ENCODE measurements around the gene ZDHHC17.

ZDHHC17 gene

DNA sequence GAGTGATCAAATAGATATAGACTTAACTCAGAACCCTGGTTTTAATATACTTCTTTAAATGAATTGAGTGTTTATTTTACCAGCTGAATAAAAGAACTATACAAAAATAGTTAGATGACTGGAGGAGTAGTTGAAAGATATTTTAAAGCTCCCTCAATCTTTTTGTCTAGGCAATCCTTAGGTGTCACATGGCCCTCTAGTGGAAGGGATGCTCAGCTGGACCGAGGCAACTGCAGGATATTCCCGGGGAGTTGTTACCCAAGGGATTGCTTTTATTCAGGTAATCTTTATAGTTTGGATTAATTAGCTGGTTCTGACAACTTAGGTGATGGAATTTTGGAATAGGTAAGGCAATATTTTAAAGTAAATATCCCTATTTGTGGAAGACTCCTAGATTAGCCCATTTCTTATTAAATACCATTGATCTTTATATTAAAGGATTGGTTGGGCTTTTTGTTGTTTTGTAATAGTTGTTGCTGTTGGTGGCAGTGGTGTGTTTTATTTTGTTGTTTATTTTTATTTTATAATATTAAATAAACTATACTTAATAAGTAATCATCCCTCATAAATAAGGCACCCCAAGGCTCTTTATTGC lies 57.1 kb downstream of the ZDHHC17 start:
- DNase-seq (ENCODE audit: low read depth): no peak

DNA sequence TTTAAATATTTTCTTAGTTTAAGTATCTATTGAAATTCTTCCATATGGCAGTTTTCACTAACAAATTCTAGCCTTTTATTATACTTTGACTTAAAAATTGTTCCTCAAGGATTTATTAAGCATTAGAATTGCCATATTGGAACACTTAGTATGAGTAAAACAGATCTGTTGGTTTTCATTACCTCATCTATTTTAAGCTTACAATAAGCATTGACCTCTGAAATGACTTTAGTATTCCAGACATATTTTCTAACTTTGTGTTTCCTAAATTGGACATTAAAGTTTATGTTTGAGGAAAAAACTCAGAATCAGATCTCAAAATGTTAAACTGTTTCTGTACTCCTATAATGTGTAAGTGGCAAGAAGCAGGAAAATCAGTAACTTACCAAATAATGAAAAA lies 66.5 kb downstream of the ZDHHC17 start:
- DNase-seq (ENCODE audit: low read depth): no peak

GRCh38 chr12:76836633-76837032 lies 72.7 kb downstream of the ZDHHC17 start:
- no peak for DNase-seq (ENCODE audit: low read depth)

DNA sequence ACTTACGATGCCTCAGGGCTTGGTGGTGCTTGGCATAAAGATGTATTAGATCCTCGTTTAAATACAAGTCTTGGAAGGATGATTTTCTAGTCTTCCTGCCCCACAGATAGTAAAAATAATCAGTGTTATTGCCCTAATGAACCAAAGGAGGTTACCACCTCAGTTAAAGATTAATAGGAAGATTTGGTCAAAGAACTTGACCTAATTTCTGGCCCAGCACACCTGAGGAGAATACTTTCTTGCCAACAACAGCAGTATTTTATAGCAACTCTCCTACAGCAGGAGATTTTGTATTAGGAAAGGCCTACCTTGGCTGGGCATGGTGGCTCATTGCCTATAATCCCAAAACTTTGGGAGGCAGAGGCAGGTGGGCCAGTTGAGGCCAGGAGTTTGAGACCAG lies 83.3 kb downstream of the ZDHHC17 start:
- no peak for DNase-seq (ENCODE audit: low read depth)

DNA sequence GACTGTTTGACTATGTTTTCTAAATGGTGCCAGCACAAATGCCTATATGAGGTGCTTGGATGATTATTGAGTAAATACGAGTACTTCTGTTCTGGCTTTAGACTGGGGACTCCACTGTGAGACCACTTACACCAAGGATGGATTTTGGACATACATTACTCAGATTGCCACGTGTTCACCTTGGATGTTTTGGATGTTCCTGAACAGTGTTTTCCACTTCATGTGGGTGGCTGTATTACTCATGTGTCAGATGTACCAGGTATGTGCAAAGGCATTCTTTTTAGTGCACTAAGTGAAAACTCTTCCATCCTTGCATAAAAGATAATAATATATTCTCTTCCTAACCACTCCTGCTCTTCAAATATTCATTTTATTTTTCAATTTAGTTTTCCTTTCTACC lies 84.2 kb downstream of the ZDHHC17 start:
- DNase-seq (ENCODE audit: low read depth): no peak

DNA sequence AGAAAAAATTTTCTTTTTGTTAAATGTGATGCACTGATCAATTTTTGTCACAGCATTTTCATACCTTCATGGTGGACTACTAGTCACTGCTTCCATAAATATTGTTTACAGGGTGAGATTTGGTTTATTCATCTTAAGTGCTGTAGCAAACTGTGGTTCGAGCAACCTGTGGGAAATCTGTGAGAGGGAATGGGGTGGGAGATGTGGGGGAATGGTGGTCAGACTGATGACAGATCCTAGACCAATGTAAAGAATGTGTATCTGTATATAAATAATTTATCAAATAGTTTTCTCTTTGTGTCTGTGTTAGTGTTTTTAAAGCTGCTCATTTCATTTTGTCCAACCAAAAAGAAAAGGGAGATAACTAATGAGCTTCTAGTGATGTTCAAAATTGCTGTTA lies 88.2 kb downstream of the ZDHHC17 start:
- DNase-seq (ENCODE audit: low read depth): no peak

DNA sequence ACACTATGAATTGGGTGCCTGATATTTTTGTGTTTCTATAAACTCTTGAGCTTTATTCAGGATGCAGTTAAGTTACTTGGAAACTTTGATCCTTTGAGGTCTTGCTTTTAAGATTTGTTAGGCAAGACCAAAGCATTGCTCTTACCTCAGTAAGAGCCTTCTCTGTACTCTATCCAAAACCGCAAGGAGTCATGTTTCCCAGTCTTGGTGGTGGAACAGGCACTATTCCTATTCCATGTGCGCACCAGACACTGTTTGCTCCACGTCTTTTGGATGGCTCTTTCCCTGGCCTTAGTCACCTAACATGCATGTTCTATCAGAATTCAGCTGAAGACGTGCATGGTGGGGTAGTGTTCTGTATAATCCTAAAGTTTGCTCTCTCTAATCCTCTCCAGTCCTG lies 91.4 kb downstream of the ZDHHC17 start:
- DNase-seq (ENCODE audit: low read depth): no peak

DNA sequence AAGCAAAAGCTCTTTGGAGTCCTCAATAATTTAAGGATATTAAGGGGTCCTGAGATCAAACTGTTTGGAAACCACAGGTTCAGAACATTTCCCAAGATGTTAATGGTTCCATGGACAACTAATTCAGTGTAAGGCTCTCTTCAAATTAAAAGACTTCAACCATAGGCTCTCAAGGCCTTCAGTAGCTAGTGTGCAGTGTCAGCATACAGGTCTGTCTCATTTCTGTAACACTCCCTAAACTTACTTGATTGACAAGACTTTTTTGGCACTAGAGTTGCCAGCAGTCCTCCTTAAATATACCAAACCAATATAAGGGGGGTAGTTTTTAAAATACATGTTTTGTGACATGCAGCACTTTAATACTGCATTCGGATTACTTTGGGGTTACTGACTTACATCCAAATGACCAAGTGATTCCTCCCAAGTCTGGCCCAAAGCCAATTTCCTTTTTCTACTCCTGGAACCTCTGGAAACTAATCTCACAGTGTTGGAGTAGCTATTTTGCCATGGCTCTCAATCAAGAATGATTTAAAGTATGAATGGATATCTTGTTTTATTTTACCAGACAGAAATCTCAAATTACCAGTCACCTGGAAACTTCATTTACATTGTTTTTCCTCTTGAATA lies 92.2 kb downstream of the ZDHHC17 start:
- no peak for DNase-seq (ENCODE audit: low read depth)

GRCh38 chr12:76859611-76860010 lies 95.7 kb downstream of the ZDHHC17 start:
- DNase-seq (ENCODE audit: low read depth): no peak

GRCh38 chr12:76860256-76860655 lies 96.3 kb downstream of the ZDHHC17 start:
- DNase-seq (ENCODE audit: low read depth): no peak

DNA sequence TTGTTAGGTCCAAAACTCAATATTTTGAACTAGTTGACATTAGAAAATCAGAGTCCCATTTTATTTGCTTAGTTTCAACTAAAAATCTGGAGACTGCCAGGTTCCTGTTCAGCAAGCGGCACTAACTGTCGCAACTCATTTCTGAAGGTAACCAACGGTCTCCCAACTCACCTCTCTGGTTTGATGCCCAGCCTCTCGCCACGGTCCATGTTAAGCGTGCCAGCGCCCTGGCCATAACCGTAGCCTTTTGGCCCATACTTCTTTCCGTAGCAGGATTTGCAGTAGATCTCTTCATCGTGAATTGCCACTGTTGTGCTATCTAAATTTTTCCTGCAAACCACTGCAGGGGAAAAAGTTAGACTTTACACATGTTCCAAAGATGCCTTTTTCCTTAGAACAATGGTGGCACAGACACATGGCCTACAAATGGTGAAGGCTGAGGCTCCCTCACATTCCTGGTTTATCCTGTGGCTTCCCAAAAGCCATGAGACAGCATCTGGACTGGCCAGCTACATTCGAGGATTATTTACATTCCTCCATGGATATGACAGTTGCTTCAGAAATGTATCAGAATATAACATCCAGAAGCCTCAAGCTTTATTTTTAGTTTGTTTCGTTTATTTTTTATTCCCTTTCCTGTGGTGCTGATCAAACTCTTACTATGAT lies 99.2 kb downstream of the ZDHHC17 start:
- DNase-seq (ENCODE audit: low read depth): no peak

DNA sequence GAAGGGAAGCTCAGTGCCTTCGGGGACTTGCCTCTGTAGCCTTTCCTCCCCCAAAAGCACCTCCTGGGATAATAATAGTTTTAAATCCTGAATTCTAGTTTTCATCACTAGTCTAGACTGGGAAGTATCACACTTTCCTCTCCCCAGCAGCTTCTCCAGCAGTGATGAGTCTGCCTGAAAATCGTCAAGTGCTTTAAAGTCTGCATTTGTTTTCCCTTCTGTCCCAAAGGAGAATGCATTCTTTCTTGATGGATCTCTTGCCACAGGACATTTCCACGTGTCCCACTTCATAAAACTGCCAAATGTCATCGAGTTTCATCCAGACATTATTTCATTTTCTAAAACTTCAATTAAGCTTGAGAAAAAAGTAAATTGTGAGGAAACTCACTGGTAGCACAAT lies 99.9 kb downstream of the ZDHHC17 start:
- no peak for DNase-seq (ENCODE audit: low read depth)

DNA sequence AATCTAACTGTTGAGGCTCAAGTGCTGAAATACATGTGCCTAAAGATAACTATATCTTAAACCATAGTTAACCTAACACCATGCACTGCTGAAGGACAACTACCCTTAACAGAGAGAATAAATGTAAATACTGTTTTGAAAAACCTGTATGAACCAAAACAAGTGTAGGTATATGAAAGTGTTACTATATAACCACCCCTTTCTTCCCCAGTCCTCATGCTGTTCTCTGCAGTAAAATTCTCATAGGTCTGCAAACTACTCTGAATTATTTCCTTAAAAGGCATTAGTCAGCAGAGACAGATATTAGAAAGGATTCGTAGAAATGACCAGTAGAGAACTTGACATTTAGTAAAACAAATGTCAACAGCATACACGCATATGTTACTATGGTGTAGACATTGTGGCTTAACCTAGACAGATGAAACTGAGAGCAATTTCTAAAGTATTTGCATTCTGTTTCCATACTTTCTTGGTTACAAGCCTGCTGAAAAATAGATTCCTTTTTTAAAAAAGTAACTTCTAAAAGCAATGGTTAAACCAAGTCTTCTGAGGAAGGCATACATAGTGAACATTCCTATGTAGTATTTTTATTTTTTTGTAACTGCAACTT lies 101.0 kb downstream of the ZDHHC17 start:
- DNase-seq (ENCODE audit: low read depth): no peak

DNA sequence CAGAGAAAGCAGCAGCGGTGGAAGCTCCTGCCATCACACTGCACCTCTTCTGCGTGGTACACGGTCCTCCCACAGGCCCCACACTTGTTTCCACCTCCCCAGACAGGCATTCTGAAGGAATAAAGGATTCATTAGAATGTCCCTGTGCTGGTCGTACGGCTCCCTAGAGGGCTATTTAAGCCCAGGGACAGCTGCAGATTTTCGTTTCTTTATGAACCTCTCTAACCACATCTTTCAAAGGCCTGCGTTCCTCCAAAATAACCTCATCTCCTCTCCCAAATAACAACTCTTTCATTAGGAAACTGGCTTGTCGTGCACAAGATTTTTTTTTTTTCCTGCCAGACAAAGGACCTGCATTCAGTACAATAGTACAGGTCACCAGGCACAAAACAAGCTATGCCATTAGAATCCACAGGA lies 102.2 kb downstream of the ZDHHC17 start:
- no peak for DNase-seq (ENCODE audit: low read depth)

DNA sequence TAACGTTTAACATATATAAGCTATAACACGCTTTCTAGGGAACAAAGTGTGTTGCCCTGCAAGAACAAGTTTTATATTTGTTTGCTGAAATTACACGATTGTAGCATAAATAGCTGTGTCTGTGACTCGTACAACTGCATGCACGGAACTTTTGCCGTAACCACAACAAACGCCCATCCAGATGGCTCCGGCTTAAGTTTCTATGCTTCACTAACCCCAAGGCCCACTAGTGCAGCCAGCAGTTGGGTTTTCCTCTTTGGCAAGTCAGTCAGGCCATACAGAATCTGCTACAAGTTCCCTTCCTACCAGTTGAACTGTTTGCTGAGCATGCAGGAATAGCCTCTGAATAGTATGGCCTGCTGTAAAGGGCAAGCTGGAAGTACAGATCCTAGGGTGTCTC lies 102.8 kb downstream of the ZDHHC17 start:
- no peak for DNase-seq (ENCODE audit: low read depth)

- no peak for DNase-seq (ENCODE audit: low read depth)
Measured at GRCh38 chr12:76871082-76871481, 107.2 kb downstream of the ZDHHC17 start.

- no peak for DNase-seq (ENCODE audit: low read depth)
Measured at GRCh38 chr12:76871742-76872141, 107.8 kb downstream of the ZDHHC17 start.

DNA sequence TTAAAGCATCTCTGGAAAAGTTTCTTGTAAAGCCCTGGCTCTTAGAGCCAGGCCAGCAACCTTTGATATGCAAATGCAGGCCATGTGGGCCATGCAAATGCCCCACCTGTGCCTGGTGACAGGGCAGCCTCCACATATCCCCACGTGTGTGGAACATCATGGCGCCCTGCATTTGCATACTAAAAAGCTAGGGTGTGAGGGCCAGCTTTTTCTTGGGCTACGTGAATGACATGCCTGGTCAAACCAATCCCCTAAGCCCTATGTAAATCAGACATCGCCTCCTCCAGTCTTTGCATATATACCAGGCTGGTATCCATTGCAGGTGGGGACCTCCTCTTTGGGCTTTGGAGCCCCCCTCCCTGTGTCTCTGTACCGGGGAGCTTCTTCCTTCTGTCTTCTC lies 108.5 kb downstream of the ZDHHC17 start:
- DNase-seq (ENCODE audit: low read depth): no peak

GRCh38 chr12:76874027-76874426 lies 110.1 kb downstream of the ZDHHC17 start:
- DNase-seq (ENCODE audit: low read depth): no peak

- DNase-seq (ENCODE audit: low read depth): no peak
Measured at GRCh38 chr12:76874491-76875190, 110.7 kb downstream of the ZDHHC17 start.

DNA sequence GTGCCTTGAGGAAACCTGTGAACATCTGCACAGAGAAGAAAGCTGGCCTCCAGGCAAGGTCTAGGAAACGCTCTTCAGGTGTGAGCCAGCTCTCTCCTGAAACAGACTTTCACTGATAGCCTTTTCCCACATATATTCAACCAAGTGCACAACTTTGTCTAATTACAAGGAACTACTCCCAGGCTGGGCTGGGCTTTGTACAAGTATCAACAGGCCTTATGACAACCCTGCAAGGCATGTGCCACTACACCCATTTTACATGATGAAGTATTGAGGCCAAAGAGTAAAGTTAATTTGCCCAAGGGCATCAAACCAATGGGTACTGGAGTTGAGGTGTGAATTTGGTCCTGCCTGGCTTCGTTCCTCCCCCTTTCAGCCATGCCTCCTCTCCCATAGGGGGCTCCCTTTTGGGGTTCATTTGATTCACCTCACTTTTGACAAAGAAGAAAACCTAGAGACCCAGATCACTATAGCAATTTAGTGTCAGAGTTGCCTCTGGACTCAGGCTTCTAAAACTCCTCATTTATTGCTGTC lies 112.8 kb downstream of the ZDHHC17 start:
- DNase-seq (ENCODE audit: low read depth): no peak

DNA sequence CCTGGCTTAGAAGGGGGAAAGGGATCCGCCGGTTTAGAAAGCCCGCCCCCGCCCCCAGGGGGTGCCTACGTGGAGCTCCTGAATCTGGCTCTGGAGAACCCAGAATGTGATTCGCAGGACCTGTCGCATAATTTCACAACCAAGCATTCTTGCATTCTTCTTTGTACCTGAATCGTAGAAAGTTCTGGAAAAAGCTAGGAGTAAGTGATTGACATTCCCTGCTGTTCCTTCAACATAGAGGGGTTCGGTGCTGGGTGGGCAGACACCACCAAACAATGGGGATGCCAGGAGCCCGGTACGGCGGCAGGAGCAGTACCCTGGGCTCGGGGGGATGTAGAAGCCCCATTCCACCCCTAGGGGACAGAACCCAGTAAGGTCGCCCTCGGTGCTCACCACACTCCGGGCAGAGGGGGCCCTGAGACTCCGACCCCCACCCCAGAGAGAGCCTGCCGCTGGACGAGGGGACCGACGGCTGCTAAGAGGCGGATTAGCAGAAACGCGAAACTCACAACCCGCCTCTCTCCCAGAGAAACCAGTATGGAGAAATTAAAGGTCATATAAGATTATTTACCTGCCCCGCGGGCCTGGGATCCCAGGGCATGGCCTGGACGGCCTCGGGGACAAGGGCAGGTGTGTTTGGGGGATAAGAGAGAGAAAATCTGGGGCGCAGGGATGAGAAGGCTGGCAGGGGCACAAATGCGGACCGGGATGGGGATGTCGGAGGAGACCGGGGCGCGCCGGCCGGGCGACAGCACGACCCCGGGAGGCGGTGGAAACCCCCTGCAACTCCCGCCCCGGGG lies 114.4 kb downstream of the ZDHHC17 start:
- no peak for DNase-seq (ENCODE audit: low read depth)
